Astrocyte (in vitro differentiated cells and primary cell): ENCODE data around the gene RPL39L.

Source experiments
- CTCF ChIP-seq: IDR thresholded peaks from 2 replicates; pipeline ENCODE4 v1.5.1; 2011; ENCODE audit warnings: low read depth, mild to moderate bottlenecking, inconsistent platforms, low read length, moderate library complexity; ENCODE audit not compliant: insufficient read depth
- EZH2 ChIP-seq: IDR thresholded peaks from 2 replicates; pipeline ENCODE4 v1.6.1; 2012; ENCODE audit warnings: mild to moderate bottlenecking, low read length, inconsistent platforms; ENCODE audit not compliant: insufficient read depth

- TF ChIP-seq CTCF, result no peak
- no peak for TF ChIP-seq EZH2
Measured at GRCh38 chr3:187107989-187108388, 31.3 kb downstream of the RPL39L start.
